SU-DHL-6 (cell line): ENCODE results near the gene ZNF780B.

Experiments used
- H2AFZ ChIP-seq: fragments of 200-600 bp; sonication (generic); 2 replicates; pipeline ENCODE4 v1.6.1; 2014; ENCODE audit warnings: low read depth, mild to moderate bottlenecking, moderate library complexity, mixed read lengths, antibody characterized with exemption, low read length; ENCODE audit not compliant: severe bottlenecking
- H3F3A ChIP-seq: fragments of 200-600 bp; shearing (Covaris generic); 2 replicates; pipeline ENCODE4 v1.6.0; 2016; ENCODE audit warnings: antibody characterized with exemption, mild to moderate bottlenecking; ENCODE audit not compliant: insufficient read depth
- H3K27ac ChIP-seq: fragments of 200-600 bp; sonication (generic); 2 replicates; pipeline ENCODE4 v1.5.1; 2016; ENCODE audit warnings: low read depth, mild to moderate bottlenecking, low read length, moderate library complexity, mixed read lengths
- H3K27me3 ChIP-seq: fragments of 200-600 bp; sonication (generic), shearing (Covaris generic); 2 replicates; pipeline ENCODE4 v1.6.0; 2014; ENCODE audit warnings: mild to moderate bottlenecking, low read length
- H3K36me3 ChIP-seq: fragments of 200-600 bp; sonication (generic); 2 replicates; pipeline ENCODE4 v1.6.1; 2014; ENCODE audit warnings: mild to moderate bottlenecking, low read length, mixed read lengths
- H3K4me2 ChIP-seq: fragments of 300-600, 200-600 bp; shearing (Covaris generic), sonication (generic); 2 replicates; pipeline ENCODE4 v1.6.0; 2014; ENCODE audit warnings: low read length, low read depth, mild to moderate bottlenecking; ENCODE audit not compliant: poor library complexity, severe bottlenecking
- H3K4me3 ChIP-seq: fragments of 200-600 bp; sonication (generic); 2 replicates; pipeline ENCODE4 v1.5.1; 2014; ENCODE audit warnings: antibody characterized with exemption, low read length, mild to moderate bottlenecking, mixed read lengths; ENCODE audit not compliant: insufficient read depth, poor library complexity, severe bottlenecking
- H3K79me2 ChIP-seq: fragments of 200-600 bp; sonication (generic); 2 replicates; pipeline ENCODE4 v1.6.1; 2014; ENCODE audit warnings: mild to moderate bottlenecking, low read length, moderate library complexity; ENCODE audit not compliant: insufficient read depth
- H3K9ac ChIP-seq: fragments of 200-600 bp; sonication (generic); 2 replicates; pipeline ENCODE4 v1.7.0; 2014; ENCODE audit warnings: mild to moderate bottlenecking, low read length
- H3K9me2 ChIP-seq: fragments of 200-600 bp; sonication (generic); replicated peaks from 2 replicates; pipeline ENCODE4 v1.6.1; 2014; ENCODE audit warnings: low read length; ENCODE audit not compliant: insufficient read depth
- H3K9me3 ChIP-seq: fragments of 200-600 bp; sonication (generic); 2 replicates; pipeline ENCODE4 v1.6.1; 2014; ENCODE audit warnings: low read length, mixed read lengths; ENCODE audit not compliant: insufficient read depth
- H4K20me1 ChIP-seq: fragments of 200-600 bp; sonication (generic); 2 replicates; pipeline ENCODE4 v1.6.1; 2014; ENCODE audit warnings: low read depth, mild to moderate bottlenecking, antibody characterized with exemption, low read length, moderate library complexity, mixed read lengths
- EZH2phosphoT487 ChIP-seq: fragments of 200-600 bp; sonication (generic), shearing (Covaris generic); conservative IDR thresholded peaks from 2 replicates; pipeline ENCODE4 v1.6.1; 2018; ENCODE audit warnings: mild to moderate bottlenecking, antibody characterized with exemption, low read length, moderate library complexity, mixed read lengths
- TF ChIP-seq, protein P1 (sequence below): fragments of 200-600 bp; sonication (generic); IDR thresholded peaks from one replicate; pipeline ENCODE4 v1.5.1; 2017; ENCODE audit warnings: antibody characterized with exemption, mild to moderate bottlenecking, low read length, moderate library complexity; ENCODE audit not compliant: insufficient read depth, poor library complexity, severe bottlenecking

ZNF780B gene

GRCh38 chr19:40009674-40010073, 46.4 kb downstream of the ZNF780B start:
- H3K9ac ChIP-seq: no peak overlapping the region
- H3K4me2 ChIP-seq: no peak overlapping the region
- H3K27me3 ChIP-seq: no peaks in the 10 kb centered on the region
- H3K27ac ChIP-seq: no peak overlapping the region
- H3K79me2 ChIP-seq: no peaks in the 10 kb centered on the region
- no peak overlapping the region for H3K4me3 ChIP-seq
- no peaks in the 10 kb centered on the region for H3F3A ChIP-seq
- no peaks in the 10 kb centered on the region for H4K20me1 ChIP-seq
- no peaks in the 10 kb centered on the region for H3K9me2 ChIP-seq
- peaks cover 19% of the 10 kb centered on the region for H3K9me3 ChIP-seq
- H3K36me3 ChIP-seq: peaks cover 51% of the 10 kb centered on the region
- H2AFZ ChIP-seq: no peak overlapping the region
- TF ChIP-seq EZH2phosphoT487: no peak
- TF ChIP-seq, protein P1, sequence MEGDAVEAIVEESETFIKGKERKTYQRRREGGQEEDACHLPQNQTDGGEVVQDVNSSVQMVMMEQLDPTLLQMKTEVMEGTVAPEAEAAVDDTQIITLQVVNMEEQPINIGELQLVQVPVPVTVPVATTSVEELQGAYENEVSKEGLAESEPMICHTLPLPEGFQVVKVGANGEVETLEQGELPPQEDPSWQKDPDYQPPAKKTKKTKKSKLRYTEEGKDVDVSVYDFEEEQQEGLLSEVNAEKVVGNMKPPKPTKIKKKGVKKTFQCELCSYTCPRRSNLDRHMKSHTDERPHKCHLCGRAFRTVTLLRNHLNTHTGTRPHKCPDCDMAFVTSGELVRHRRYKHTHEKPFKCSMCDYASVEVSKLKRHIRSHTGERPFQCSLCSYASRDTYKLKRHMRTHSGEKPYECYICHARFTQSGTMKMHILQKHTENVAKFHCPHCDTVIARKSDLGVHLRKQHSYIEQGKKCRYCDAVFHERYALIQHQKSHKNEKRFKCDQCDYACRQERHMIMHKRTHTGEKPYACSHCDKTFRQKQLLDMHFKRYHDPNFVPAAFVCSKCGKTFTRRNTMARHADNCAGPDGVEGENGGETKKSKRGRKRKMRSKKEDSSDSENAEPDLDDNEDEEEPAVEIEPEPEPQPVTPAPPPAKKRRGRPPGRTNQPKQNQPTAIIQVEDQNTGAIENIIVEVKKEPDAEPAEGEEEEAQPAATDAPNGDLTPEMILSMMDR: no peak

DNA sequence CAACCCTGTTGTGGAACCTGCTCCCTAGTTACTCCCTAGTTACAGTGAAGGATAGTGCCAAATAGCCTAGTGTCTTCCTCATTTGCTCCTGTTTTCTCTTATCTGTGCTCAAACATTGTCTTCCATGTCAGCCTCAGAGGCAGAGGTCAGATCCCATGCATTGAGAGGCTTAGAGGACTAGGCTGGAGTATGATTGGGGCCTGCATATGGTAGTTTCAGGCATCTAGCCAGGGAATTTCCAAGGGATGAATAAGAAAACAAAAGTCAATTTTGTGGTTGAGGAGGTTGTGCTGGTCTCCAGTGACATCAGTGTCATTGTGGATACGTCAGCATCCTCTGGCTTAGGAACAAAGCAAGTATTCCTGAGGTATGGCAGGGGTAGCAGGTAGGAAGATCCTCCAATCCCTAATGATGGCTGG, 49.7 kb downstream of the ZNF780B start:
- TF ChIP-seq EZH2phosphoT487: no peak
- TF ChIP-seq, protein P1: no peak
- no peaks in the 10 kb centered on the region for H3K79me2 ChIP-seq
- no peak overlapping the region for H3K4me3 ChIP-seq
- no peaks in the 10 kb centered on the region for H4K20me1 ChIP-seq
- H3K36me3 ChIP-seq: peaks cover 28% of the 10 kb centered on the region
- no peaks in the 10 kb centered on the region for H3K27me3 ChIP-seq
- H3K9me2 ChIP-seq: no peaks in the 10 kb centered on the region
- no peak overlapping the region for H3K9ac ChIP-seq
- H3K27ac ChIP-seq: no peak overlapping the region
- 0 out of 2 replicates have a peak, but pooled peaks cover 7% of the 10 kb centered on the region for H3K9me3 ChIP-seq
- no peak overlapping the region for H3K4me2 ChIP-seq
- H2AFZ ChIP-seq: no peak overlapping the region
- H3F3A ChIP-seq: no peaks in the 10 kb centered on the region

GRCh38 chr19:40005691-40006272, 50.2 kb downstream of the ZNF780B start:
- H3F3A ChIP-seq: no peaks in the 10 kb centered on the region
- H3K4me2 ChIP-seq: no peak overlapping the region
- H3K36me3 ChIP-seq: peaks cover 26% of the 10 kb centered on the region
- no peak overlapping the region for H3K27ac ChIP-seq
- no peak overlapping the region for H3K9ac ChIP-seq
- TF ChIP-seq, protein P1: no peak
- TF ChIP-seq EZH2phosphoT487: no peak
- H3K9me3 ChIP-seq: 0 out of 2 replicates have a peak, but pooled peaks cover 7% of the 10 kb centered on the region
- no peak overlapping the region for H3K4me3 ChIP-seq
- H3K79me2 ChIP-seq: no peaks in the 10 kb centered on the region
- no peaks in the 10 kb centered on the region for H3K9me2 ChIP-seq
- H4K20me1 ChIP-seq: no peaks in the 10 kb centered on the region
- H3K27me3 ChIP-seq: no peaks in the 10 kb centered on the region
- H2AFZ ChIP-seq: no peak overlapping the region
